Liver (tissue), 9 donors: ENCODE results near the gene DBP. TPM values are rescaled to one million over a fixed set of nuclear protein-coding genes. Genes with fewer than 3 reads are reported as not detected.
A peak's percentile ranks its signal among the peaks of the same experiment; 100 is the strongest.

Experiments used
- DNase-seq: peaks from one replicate; pipeline ENCODE4 v3.0.0-alpha.2; 2017; ENCODE audit warnings: low spot score
- H3K27ac ChIP-seq, 2 donors: one replicate each; pipeline ENCODE4 v1.7.0; 2013; ENCODE audit warnings: inconsistent platforms in 2 of 2, low read length in 2 of 2, control low read depth in 1 of 2, low read depth in 1 of 2, mild to moderate bottlenecking in 1 of 2
- H3K27me3 ChIP-seq, 4 donors: one replicate each; pipeline versions ENCODE4 v1.6.1 to v1.7.0; 2013; ENCODE audit warnings: low read length in 3 of 4, inconsistent platforms in 1 of 4, mild to moderate bottlenecking in 1 of 4, moderate library complexity in 1 of 4; ENCODE audit not compliant: control insufficient read depth in 4 of 4, insufficient read depth in 4 of 4
- H3K36me3 ChIP-seq, 4 donors: one replicate each; pipeline versions ENCODE4 v1.6.1 to v1.7.0; 2013; ENCODE audit warnings: low read length in 3 of 4, mild to moderate bottlenecking in 3 of 4, low read depth in 1 of 4, moderate library complexity in 1 of 4; ENCODE audit not compliant: control insufficient read depth in 4 of 4, insufficient read depth in 3 of 4
- H3K4me1 ChIP-seq, 4 donors: one replicate each; pipeline versions ENCODE4 v1.6.1 to v1.7.0; 2013; ENCODE audit warnings: low read length in 3 of 4, mild to moderate bottlenecking in 3 of 4, moderate library complexity in 1 of 4; ENCODE audit not compliant: control insufficient read depth in 4 of 4, insufficient read depth in 4 of 4
- H3K4me3 ChIP-seq, 3 donors: one replicate each; pipeline versions ENCODE4 v1.6.1 to v1.7.0; 2013; ENCODE audit warnings: low read length in 3 of 3, control low read depth in 1 of 3, low read depth in 1 of 3, mild to moderate bottlenecking in 1 of 3
- H3K9ac ChIP-seq, 2 donors: one replicate each; pipeline ENCODE4 v1.7.0; 2013; ENCODE audit warnings: low read length in 2 of 2, mild to moderate bottlenecking in 2 of 2, moderate library complexity in 2 of 2, control low read depth in 1 of 2, low read depth in 1 of 2
- H3K9me3 ChIP-seq, 4 donors: one replicate each; pipeline versions ENCODE4 v1.6.1 to v1.7.0; 2013; ENCODE audit warnings: low read length in 3 of 4; ENCODE audit not compliant: control insufficient read depth in 4 of 4
- ATF3 ChIP-seq: IDR thresholded peaks from 2 replicates; pipeline ENCODE4 v1.6.1; 2016; ENCODE audit warnings: antibody characterized with exemption
- CTCF ChIP-seq: fragments of 150-350 bp; IDR thresholded peaks from 2 replicates; pipeline ENCODE4 v1.5.1; 2017; ENCODE audit warnings: improper control_type of control experiment, low read depth, low read length; ENCODE audit not compliant: missing input control
- EGR1 ChIP-seq, 2 donors: IDR thresholded peaks; 2 replicates each; pipeline ENCODE4 v1.6.1; 2016 to 2018; ENCODE audit warnings: antibody characterized with exemption in 2 of 2, low read depth in 2 of 2
- FOXA1 ChIP-seq: IDR thresholded peaks from 2 replicates; pipeline ENCODE4 v1.6.1; 2016; ENCODE audit warnings: antibody characterized with exemption
- FOXA2 ChIP-seq: IDR thresholded peaks from 2 replicates; pipeline ENCODE4 v1.6.1; 2016; ENCODE audit warnings: antibody characterized with exemption
- GABPA ChIP-seq, 2 donors: IDR thresholded peaks in 1 of 2; conservative IDR thresholded peaks in 1 of 2; 2 replicates each; pipeline ENCODE4 v1.6.1; 2016; ENCODE audit warnings: antibody characterized with exemption in 2 of 2, mild to moderate bottlenecking in 1 of 2, moderate library complexity in 1 of 2
- HNF4G ChIP-seq: IDR thresholded peaks from 2 replicates; pipeline ENCODE4 v1.6.1; 2016; ENCODE audit warnings: antibody characterized with exemption
- JUND ChIP-seq, 2 donors: IDR thresholded peaks; 2 replicates each; pipeline ENCODE4 v1.6.1; 2016; ENCODE audit warnings: antibody characterized with exemption in 2 of 2
- MAX ChIP-seq: IDR thresholded peaks from 2 replicates; pipeline ENCODE4 v1.6.1; 2016; ENCODE audit warnings: antibody characterized with exemption
- NR2F2 ChIP-seq: IDR thresholded peaks from 2 replicates; pipeline ENCODE4 v1.6.1; 2016; ENCODE audit warnings: antibody characterized with exemption
- RAD21 ChIP-seq, 2 donors: IDR thresholded peaks; 2 replicates each; pipeline ENCODE4 v1.6.1; 2016; ENCODE audit warnings: antibody characterized with exemption in 2 of 2, mild to moderate bottlenecking in 2 of 2
- REST ChIP-seq: IDR thresholded peaks from 2 replicates; pipeline ENCODE4 v1.6.1; 2016; ENCODE audit warnings: antibody characterized with exemption, mild to moderate bottlenecking
- RXRA ChIP-seq, 2 donors: IDR thresholded peaks; 2 replicates each; pipeline ENCODE4 v1.6.1; 2017 to 2018; ENCODE audit warnings: antibody characterized with exemption in 2 of 2, mild to moderate bottlenecking in 1 of 2
- SP1 ChIP-seq: IDR thresholded peaks from 2 replicates; pipeline ENCODE4 v1.6.1; 2018; ENCODE audit warnings: antibody characterized with exemption, mild to moderate bottlenecking
- TAF1 ChIP-seq: conservative IDR thresholded peaks from 2 replicates; pipeline ENCODE4 v1.6.1; 2016; ENCODE audit warnings: antibody characterized with exemption, mild to moderate bottlenecking
- YY1 ChIP-seq: IDR thresholded peaks from 2 replicates; pipeline ENCODE4 v1.6.1; 2016; ENCODE audit warnings: antibody characterized with exemption, mild to moderate bottlenecking
- ZBTB33 ChIP-seq: IDR thresholded peaks from 2 replicates; pipeline ENCODE4 v1.6.1; 2016; ENCODE audit warnings: antibody characterized with exemption
- WGBS: extraction: QIAGEN DNeasy Blood & Tissue Kit; methylation state at CpG from one replicate; pipeline ENCODE4 v1.1.7; 2013; 5-methylcytosine and 5-hydroxymethylcytosine counted together
- polyA plus RNA-seq, 2 donors: library from polyadenylated mRNA; stranded (reverse) in 1 of 2; unstranded in 1 of 2; fragments of 200-250 nt in 1 of 2; fragments of >200 nt in 1 of 2; fragmentation: Nextera tagmentation in 1 of 2; extraction: Ambion mirVana in 1 of 2; gene quantifications; one replicate each; pipeline versions ENCODE4 v1.2.1 to v1.2.3, GENCODE V29; 2013 to 2015
- total RNA-seq, 2 donors: library from RNA; depleted of rRNA; stranded (reverse); fragments of >200 nt; gene quantifications; one replicate each; pipeline ENCODE4 v1.2.3, GENCODE V29; 2014
- donor health status: healthy.
- donor health status: healthy.
- donor health status: healthy.
- donor health status: healthy.
- donor health status: healthy.

DBP gene
- total and polyA plus RNA-seq, 4 donors = 1.2 to 4.5 (median 1.8) TPM

GRCh38 chr19:48630296-48631063 lies 6.7 kb downstream of the DBP start:
- peaks cover 22 to 66% (median 41%) of the 10 kb centered on the region in 4 donors for H3K4me1 ChIP-seq
- no peaks in the 10 kb centered on the region for H3K9me3 ChIP-seq
- no peaks in the 10 kb centered on the region for H3K27me3 ChIP-seq
- no peak overlapping the region for H3K4me3 ChIP-seq
- DNase-seq = peak; percentile 77
- 55% methylated on average over 47 of the region's 47 CpGs for WGBS
- no peak for TF ChIP-seq JUND (IDR thresholded peaks at IDR 0.05)
- TF ChIP-seq SP1 = peak; percentile 26
- peak overlapping the region in 1 of 2 donors; percentile 40 for H3K27ac ChIP-seq
- H3K9ac ChIP-seq = no peak overlapping the region
- peaks cover 0 to 7% (median 1%) of the 10 kb centered on the region in 4 donors for H3K36me3 ChIP-seq

GRCh38 chr19:48629599-48630295 lies 7.4 kb downstream of the DBP start:
- H3K4me1 ChIP-seq = peaks cover 18 to 68% (median 44%) of the 10 kb centered on the region in 4 donors
- H3K27ac ChIP-seq = peak overlapping the region in 1 of 2 donors; percentile 40
- DNase-seq = peak; percentile 75
- no peak overlapping the region for H3K4me3 ChIP-seq
- no peak overlapping the region for H3K9ac ChIP-seq
- no peaks in the 10 kb centered on the region for H3K27me3 ChIP-seq
- H3K9me3 ChIP-seq = no peaks in the 10 kb centered on the region
- WGBS = 53% methylated on average over 48 of the region's 48 CpGs
- TF ChIP-seq RAD21 (IDR thresholded peaks at IDR 0.05) = no peak
- no peak for TF ChIP-seq HNF4G
- TF ChIP-seq EGR1 (IDR thresholded peaks at IDR 0.05; ENCODE audit: low read depth in 2 of 2) = no peak
- TF ChIP-seq ZBTB33 = no peak
- TF ChIP-seq FOXA2 = no peak
- TF ChIP-seq CTCF = no peak
- TF ChIP-seq SP1 = no peak
- TF ChIP-seq YY1 = no peak
- TF ChIP-seq ATF3 = no peak
- TF ChIP-seq TAF1 = no peak
- TF ChIP-seq MAX = no peak
- TF ChIP-seq JUND (IDR thresholded peaks at IDR 0.05) = no peak
- no peak for TF ChIP-seq REST
- no peak for TF ChIP-seq NR2F2
- no peak for TF ChIP-seq GABPA (IDR thresholded peaks at IDR 0.05 in 1 of 2, conservative IDR thresholded peaks at IDR 0.05 in 1 of 2)
- TF ChIP-seq RXRA (IDR thresholded peaks at IDR 0.05) = no peak
- no peak for TF ChIP-seq FOXA1
- peaks cover 0 to 7% (median 1%) of the 10 kb centered on the region in 4 donors for H3K36me3 ChIP-seq
